Choroid plexus epithelial cell (primary cell): ENCODE measurements around the gene AKR1C3.
A peak's percentile ranks its signal among the peaks of the same experiment; 100 is the strongest.

Experiments
- DNase-seq: peaks from one replicate; pipeline ENCODE4 v3.0.0-alpha.2; 2010; ENCODE audit warnings: low read depth
- H3K4me3 ChIP-seq: 2 replicates; pipeline ENCODE4 v1.5.1; 2011; ENCODE audit warnings: low read depth, mild to moderate bottlenecking, control low read depth, low read length, moderate library complexity
- TF ChIP-seq, protein P1 (sequence below): conservative IDR thresholded peaks from 2 replicates; pipeline ENCODE4 v1.5.1; 2011; ENCODE audit warnings: low read depth, mild to moderate bottlenecking, control low read depth, inconsistent platforms, low read length, moderate library complexity

The AKR1C3 gene

DNA sequence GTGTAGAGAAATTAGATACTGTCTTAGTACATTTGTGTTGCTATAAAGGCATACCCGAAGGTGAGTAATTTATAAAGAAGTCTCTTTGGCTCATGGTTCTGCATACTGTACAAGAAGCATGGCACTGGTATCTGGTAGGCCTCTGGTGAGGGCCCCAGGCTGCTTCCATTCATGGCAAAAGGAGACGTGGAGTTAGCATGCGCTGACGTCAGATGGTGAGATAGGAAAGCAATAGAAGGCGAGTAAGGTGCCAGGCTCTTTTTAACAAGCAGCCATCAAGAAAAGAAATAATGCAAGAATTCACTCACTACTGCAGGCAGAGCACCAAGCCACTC, 52.7 kb downstream of the AKR1C3 start:
- no peak for DNase-seq
- TF ChIP-seq, protein P1, sequence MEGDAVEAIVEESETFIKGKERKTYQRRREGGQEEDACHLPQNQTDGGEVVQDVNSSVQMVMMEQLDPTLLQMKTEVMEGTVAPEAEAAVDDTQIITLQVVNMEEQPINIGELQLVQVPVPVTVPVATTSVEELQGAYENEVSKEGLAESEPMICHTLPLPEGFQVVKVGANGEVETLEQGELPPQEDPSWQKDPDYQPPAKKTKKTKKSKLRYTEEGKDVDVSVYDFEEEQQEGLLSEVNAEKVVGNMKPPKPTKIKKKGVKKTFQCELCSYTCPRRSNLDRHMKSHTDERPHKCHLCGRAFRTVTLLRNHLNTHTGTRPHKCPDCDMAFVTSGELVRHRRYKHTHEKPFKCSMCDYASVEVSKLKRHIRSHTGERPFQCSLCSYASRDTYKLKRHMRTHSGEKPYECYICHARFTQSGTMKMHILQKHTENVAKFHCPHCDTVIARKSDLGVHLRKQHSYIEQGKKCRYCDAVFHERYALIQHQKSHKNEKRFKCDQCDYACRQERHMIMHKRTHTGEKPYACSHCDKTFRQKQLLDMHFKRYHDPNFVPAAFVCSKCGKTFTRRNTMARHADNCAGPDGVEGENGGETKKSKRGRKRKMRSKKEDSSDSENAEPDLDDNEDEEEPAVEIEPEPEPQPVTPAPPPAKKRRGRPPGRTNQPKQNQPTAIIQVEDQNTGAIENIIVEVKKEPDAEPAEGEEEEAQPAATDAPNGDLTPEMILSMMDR = no peak
- H3K4me3 ChIP-seq = no peak overlapping the region

- TF ChIP-seq, protein P1 = no peak
- H3K4me3 ChIP-seq = no peak overlapping the region
- DNase-seq = peak; percentile 25
Measured at GRCh38 chr10:5147255-5147980, 53.2 kb downstream of the AKR1C3 start.

GRCh38 chr10:5147981-5148677, 53.9 kb downstream of the AKR1C3 start:
- no peak overlapping the region for H3K4me3 ChIP-seq
- no peak for DNase-seq
- TF ChIP-seq, protein P1 = no peak

DNA sequence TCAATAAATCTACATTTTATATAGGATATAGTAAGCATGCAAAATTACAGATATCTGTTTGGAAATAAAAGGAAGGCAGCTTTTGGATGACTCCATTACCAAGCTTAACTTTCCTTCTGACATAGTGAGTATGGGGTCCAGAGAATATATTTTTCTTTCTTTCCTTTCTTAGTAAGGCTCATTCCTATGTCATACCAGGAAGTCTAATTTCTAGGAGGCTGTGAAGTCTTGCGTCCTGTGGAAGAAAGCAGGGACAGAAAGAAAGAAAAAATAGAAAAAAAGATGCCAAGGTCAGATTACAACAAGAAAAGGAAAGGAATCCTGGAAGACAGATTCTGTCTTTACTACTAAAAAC, 54.4 kb downstream of the AKR1C3 start:
- no peak overlapping the region for H3K4me3 ChIP-seq
- TF ChIP-seq, protein P1 = no peak
- DNase-seq = no peak

DNA sequence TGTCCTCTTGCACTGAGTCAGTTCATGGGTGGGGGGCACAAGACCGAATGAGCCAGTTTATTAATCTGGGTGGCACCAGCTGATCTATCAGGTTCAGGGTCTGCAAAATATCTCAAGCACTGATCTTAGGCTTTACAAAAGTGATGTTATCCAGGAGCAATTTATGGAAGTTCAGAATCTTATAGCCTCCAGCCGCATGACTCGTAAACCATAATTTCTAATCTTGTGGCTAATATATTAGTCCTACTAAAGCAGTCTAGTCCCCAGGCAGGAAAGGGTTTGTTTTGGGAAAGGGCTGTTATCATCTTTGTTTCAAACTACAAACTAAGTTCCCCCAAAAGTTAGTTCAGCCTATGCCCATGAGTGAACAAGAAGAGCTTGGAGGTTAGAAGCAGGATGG, 56.9 kb downstream of the AKR1C3 start:
- H3K4me3 ChIP-seq = no peak overlapping the region
- TF ChIP-seq, protein P1 = no peak
- DNase-seq = no peak

DNA sequence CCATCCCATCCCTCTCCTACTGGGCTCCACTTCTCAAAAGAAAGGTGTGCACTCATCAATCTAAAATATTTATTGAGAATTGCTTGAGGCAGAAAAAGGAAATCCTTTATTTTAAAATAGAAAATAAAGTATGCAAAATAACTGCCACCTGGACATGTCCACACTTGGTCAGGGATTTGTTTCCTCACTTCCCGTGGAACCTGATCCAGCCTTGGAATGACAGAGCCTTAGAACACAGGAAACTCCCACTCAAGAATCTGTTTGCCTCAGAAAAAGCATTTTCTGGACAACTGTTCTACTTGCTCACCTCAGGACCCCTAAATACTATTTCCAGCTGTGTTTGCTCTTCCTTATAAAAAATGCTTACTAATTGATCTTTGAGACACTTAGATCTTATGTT, 61.7 kb downstream of the AKR1C3 start:
- TF ChIP-seq, protein P1 = no peak
- no peak overlapping the region for H3K4me3 ChIP-seq
- DNase-seq = no peak
